Hepatocyte (in vitro differentiated cells): Measurements from ENCODE around the gene VAC14.

Source experiments
- EZH2 ChIP-seq: fragments of 200-600 bp; sonication (generic); IDR thresholded peaks from 2 replicates; pipeline ENCODE4 v1.6.1; 2016; ENCODE audit warnings: antibody characterized with exemption, mild to moderate bottlenecking, borderline replicate concordance
- TF ChIP-seq, protein P1 (sequence below): fragments of 200-600 bp; sonication (generic); IDR thresholded peaks from 2 replicates; pipeline ENCODE4 v1.5.1; 2016; ENCODE audit warnings: antibody characterized with exemption, mild to moderate bottlenecking; ENCODE audit not compliant: poor library complexity

DNA sequence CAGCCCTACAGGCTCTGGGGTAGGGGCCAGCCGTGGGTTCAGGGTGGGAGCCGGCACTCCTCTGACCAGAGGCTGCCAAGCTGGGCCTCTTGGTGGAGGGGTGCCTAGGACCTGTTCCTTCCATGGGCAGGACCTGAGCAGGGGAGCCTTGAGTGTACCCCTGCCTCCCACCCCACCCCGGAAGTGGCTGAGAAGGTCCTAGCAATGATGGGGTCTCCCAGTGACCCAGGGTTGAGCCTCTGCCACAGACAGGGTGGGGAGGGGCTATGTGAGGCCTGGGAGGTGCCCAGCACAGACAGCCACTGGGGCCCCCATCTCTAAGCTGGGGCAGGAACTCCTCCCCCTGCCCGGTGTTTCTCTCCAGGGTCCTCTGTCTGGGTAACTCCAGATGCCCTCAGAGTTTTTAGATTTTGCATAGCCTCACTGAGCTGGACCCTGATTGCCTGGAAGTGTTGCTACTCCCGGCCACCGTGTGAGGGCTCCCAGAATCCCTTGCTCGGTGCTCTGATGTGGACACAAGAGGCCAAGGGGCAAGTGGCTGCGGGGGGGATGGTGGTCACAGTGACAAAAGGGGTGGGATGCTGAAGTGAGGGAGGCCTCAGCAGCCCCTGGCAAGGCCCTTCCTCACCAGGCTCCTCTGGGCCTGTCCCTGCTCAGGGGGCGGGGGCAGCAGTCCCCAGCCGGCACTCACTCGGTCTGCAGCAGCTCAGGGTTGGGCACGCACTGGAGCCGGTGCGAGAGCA lies 108.7 kb downstream of the VAC14 start:
- no peak for TF ChIP-seq EZH2
- TF ChIP-seq, protein P1, sequence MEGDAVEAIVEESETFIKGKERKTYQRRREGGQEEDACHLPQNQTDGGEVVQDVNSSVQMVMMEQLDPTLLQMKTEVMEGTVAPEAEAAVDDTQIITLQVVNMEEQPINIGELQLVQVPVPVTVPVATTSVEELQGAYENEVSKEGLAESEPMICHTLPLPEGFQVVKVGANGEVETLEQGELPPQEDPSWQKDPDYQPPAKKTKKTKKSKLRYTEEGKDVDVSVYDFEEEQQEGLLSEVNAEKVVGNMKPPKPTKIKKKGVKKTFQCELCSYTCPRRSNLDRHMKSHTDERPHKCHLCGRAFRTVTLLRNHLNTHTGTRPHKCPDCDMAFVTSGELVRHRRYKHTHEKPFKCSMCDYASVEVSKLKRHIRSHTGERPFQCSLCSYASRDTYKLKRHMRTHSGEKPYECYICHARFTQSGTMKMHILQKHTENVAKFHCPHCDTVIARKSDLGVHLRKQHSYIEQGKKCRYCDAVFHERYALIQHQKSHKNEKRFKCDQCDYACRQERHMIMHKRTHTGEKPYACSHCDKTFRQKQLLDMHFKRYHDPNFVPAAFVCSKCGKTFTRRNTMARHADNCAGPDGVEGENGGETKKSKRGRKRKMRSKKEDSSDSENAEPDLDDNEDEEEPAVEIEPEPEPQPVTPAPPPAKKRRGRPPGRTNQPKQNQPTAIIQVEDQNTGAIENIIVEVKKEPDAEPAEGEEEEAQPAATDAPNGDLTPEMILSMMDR, result no peak
